IPS DF 6.9 (cell line): Measurements from ENCODE around the gene PTPRA.
"Not testable (repeated sequence)": the region's sequence is repeated elsewhere in the genome, so short reads cannot be mapped to it uniquely, and the experiment has no call there.

ENCODE experiments used
- DNase-seq: peaks from one replicate; pipeline ENCODE4 v3.0.0-alpha.2; 2013; ENCODE audit warnings: low read depth, low spot score
- H3K27ac ChIP-seq: one replicate; pipeline ENCODE4 v1.5.1; 2013; ENCODE audit warnings: low read length, control low read depth
- H3K27me3 ChIP-seq: 2 replicates; pipeline ENCODE4 v1.6.1; 2013; ENCODE audit warnings: mild to moderate bottlenecking, low read length; ENCODE audit not compliant: control insufficient read depth, insufficient read depth
- H3K36me3 ChIP-seq: 2 replicates; pipeline ENCODE4 v1.6.1; 2013; ENCODE audit warnings: low read length; ENCODE audit not compliant: control insufficient read depth, insufficient read depth
- H3K4me1 ChIP-seq: 2 replicates; pipeline ENCODE4 v1.6.1; 2013; ENCODE audit warnings: low read length; ENCODE audit not compliant: control insufficient read depth, insufficient read depth
- H3K4me3 ChIP-seq: 2 replicates; pipeline ENCODE4 v1.5.1; 2013; ENCODE audit warnings: mild to moderate bottlenecking, low read length
- H3K9me3 ChIP-seq: 2 replicates; pipeline ENCODE4 v1.6.1; 2013; ENCODE audit warnings: low read length, inconsistent platforms; ENCODE audit not compliant: control insufficient read depth, insufficient read depth
- WGBS: extraction: QIAGEN DNeasy Blood & Tissue Kit; methylation state at CpG from one replicate; pipeline ENCODE4 v1.1.7; 2013; ENCODE audit warnings: mixed read lengths, missing lambda C conversion rate; ENCODE audit not compliant: insufficient read length, insufficient coverage; 5-methylcytosine and 5-hydroxymethylcytosine counted together

Gene PTPRA

GRCh38 chr20:3014662-3015061 lies 141.4 kb downstream of the PTPRA start:
- Histone ChIP-seq H3K4me3 (no peak overlapping the region), H3K9me3 (no peaks in the 10 kb centered on the region), H3K36me3 (peaks cover 6% of the 10 kb centered on the region; the same call in 1 of the 2 replicates), H3K4me1 (no peaks in the 10 kb centered on the region), H3K27me3 (no peaks in the 10 kb centered on the region), H3K27ac (no peak overlapping the region)
- DNase-seq = no peak
- no CpG with 5 or more reads among the region's 3 CpGs for WGBS

DNA sequence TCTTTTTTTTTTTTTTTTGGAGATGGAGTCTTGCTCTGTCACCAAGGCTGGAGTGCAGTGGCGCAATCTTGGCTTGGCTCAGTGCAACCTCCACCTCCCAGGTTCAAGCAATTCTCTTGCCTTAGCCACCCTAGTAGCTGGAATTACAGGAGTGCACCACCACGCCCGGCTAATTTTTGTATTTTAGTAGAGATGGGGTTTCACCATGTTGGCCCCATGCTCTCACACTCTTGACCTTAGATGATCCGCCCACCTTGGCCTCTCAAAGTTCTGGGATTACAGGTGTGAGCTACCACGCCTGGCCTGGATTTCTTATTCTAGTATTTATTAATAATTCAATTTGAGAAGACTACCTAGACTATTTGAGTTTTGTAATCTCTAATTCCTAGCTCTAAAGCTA lies 142.0 kb downstream of the PTPRA start:
- H3K4me1 ChIP-seq, H3K4me3 ChIP-seq, H3K9me3 ChIP-seq, H3K27me3 ChIP-seq, H3K27ac ChIP-seq, H3K36me3 ChIP-seq, DNase-seq: not testable (repeated sequence)
- whole genome bisulfite sequencing = no CpG with 5 or more reads among the region's 5 CpGs

GRCh38 chr20:3021327-3021726 lies 148.0 kb downstream of the PTPRA start:
- DNase-seq = no peak
- WGBS = no CpG with 5 or more reads among the region's 4 CpGs
- no peak overlapping the region for H3K4me3 ChIP-seq
- H3K9me3 ChIP-seq = no peaks in the 10 kb centered on the region
- peaks cover 14% of the 10 kb centered on the region; the same call in 1 of the 2 replicates for H3K36me3 ChIP-seq
- no peaks in the 10 kb centered on the region for H3K4me1 ChIP-seq
- H3K27me3 ChIP-seq = no peaks in the 10 kb centered on the region
- H3K27ac ChIP-seq = no peak overlapping the region

GRCh38 chr20:3021777-3022176 lies 148.5 kb downstream of the PTPRA start:
- Histone ChIP-seq H3K27ac (no peak overlapping the region), H3K4me1 (no peaks in the 10 kb centered on the region), H3K36me3 (peaks cover 18% of the 10 kb centered on the region; the same call in 1 of the 2 replicates), H3K4me3 (no peak overlapping the region), H3K9me3 (no peaks in the 10 kb centered on the region), H3K27me3 (no peaks in the 10 kb centered on the region)
- no CpG with 5 or more reads among the region's 5 CpGs for WGBS
- DNase-seq = no peak

- peaks cover 22% of the 10 kb centered on the region; the same call in 1 of the 2 replicates for H3K36me3 ChIP-seq
- H3K27ac ChIP-seq, H3K4me3 ChIP-seq, H3K27me3 ChIP-seq, H3K4me1 ChIP-seq, H3K9me3 ChIP-seq, DNase-seq: not testable (repeated sequence)
- WGBS = no CpG with 5 or more reads among the region's 20 CpGs
These were observed 149.5 kb downstream of the PTPRA start for GRCh38 chr20:3022559-3023490.

DNA sequence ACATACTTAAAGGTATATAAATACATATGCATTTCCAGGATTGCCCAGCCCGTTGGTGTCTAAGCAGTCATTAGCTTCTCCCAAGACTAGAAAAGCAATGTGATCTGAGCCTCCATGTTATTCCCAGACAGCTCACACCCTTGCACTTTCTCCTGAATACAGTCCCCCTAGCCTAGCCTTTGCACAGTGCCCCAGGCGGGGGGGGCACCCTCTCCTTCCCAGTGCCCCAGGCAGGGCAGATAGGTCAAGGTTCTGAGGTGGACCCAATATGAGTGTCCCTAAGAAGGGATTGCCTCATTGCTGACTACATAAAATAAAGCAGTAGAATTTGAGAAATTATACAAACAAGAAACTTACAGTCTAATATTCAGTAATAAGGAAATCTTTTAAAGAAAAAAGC lies 154.7 kb downstream of the PTPRA start:
- Histone ChIP-seq H3K27ac (no peak overlapping the region), H3K9me3 (no peaks in the 10 kb centered on the region), H3K4me1 (no peaks in the 10 kb centered on the region), H3K4me3 (no peak overlapping the region), H3K36me3 (peaks cover 15% of the 10 kb centered on the region; the same call in 1 of the 2 replicates), H3K27me3 (no peaks in the 10 kb centered on the region)
- no CpG with 5 or more reads among the region's 2 CpGs for WGBS
- DNase-seq = no peak

GRCh38 chr20:3031524-3032147 lies 158.4 kb downstream of the PTPRA start:
- H3K27ac ChIP-seq = no peak overlapping the region
- H3K9me3 ChIP-seq = no peaks in the 10 kb centered on the region
- WGBS = no CpG with 5 or more reads among the region's 3 CpGs
- H3K4me3 ChIP-seq = no peak overlapping the region
- no peak for DNase-seq
- no peaks in the 10 kb centered on the region for H3K27me3 ChIP-seq
- H3K4me1 ChIP-seq = no peaks in the 10 kb centered on the region
- peaks cover 16% of the 10 kb centered on the region for H3K36me3 ChIP-seq

DNA sequence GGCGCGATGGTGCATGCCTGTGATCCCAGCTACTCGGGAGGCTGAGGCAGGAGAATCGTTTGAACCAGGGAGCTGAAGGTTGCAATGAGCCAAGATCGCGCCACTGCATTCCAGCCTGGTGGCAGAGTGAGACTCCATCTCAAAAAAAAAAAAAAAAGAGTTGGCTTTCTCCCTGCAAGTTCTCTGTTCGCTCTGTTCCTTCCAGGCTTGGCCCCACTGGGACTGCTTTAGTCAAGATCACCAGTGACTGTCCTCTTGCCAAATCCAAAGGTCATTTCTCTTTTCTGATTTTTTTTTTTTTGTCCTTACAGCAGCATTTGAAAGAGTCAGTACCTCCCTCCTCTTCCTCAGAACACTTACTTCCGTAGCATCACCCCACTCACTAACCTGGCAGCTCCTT lies 159.3 kb downstream of the PTPRA start:
- no peak overlapping the region for H3K4me3 ChIP-seq
- H3K27ac ChIP-seq = no peak overlapping the region
- no peaks in the 10 kb centered on the region for H3K27me3 ChIP-seq
- DNase-seq = no peak
- peaks cover 11% of the 10 kb centered on the region for H3K36me3 ChIP-seq
- WGBS = no CpG with 5 or more reads among the region's 8 CpGs
- H3K4me1 ChIP-seq = no peaks in the 10 kb centered on the region
- no peaks in the 10 kb centered on the region for H3K9me3 ChIP-seq

DNA sequence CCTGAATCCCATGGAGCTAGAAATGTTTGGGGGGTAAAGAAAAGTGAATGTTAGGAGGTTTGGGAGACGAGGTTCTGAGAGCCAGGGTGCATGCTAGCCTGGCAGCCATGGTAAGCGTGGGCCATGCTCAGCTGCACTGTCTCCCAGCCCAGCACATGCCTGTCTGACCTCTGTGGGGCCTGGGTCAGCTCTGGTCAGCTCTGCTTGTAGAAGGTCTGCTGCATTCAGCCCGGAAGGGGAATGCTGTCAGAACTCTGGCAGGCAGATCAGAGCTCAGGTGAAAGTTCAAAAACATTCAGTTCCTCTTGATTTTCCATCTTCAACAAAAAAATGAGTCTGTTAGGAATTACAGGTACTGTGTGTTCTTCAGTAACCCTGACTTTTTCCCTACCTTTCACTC lies 164.4 kb downstream of the PTPRA start:
- DNase-seq = no peak
- H3K9me3 ChIP-seq = no peaks in the 10 kb centered on the region
- no peak overlapping the region for H3K27ac ChIP-seq
- peaks cover 10% of the 10 kb centered on the region for H3K36me3 ChIP-seq
- peaks cover 6% of the 10 kb centered on the region; the same call in 1 of the 2 replicates for H3K4me1 ChIP-seq
- no CpG with 5 or more reads among the region's 3 CpGs for WGBS
- H3K4me3 ChIP-seq = no peak overlapping the region
- H3K27me3 ChIP-seq = no peaks in the 10 kb centered on the region

DNA sequence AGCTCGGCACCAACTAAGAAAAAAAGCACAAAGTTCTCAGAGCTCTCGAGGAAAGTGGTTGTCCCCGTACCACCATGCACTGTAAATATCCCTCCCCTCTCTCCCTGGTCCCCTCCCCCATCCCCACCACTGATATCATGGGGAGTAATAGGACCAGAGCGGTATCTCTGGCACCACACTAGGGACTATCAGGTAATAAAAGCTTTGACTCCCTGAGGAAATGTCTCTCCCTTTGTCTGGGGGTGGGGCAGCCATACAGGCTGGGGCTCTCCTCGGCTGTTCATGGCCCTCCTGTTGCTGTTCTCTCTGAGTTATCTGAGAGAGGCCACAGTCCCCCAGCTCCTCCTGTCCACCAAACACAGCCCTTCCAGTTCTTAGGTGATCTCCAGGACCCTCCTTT lies 165.2 kb downstream of the PTPRA start:
- no CpG with 5 or more reads among the region's 5 CpGs for WGBS
- no peak overlapping the region for H3K27ac ChIP-seq
- no peak for DNase-seq
- no peak overlapping the region for H3K4me3 ChIP-seq
- no peaks in the 10 kb centered on the region for H3K27me3 ChIP-seq
- H3K36me3 ChIP-seq = peaks cover 10% of the 10 kb centered on the region
- peaks cover 6% of the 10 kb centered on the region; the same call in 1 of the 2 replicates for H3K4me1 ChIP-seq
- H3K9me3 ChIP-seq = no peaks in the 10 kb centered on the region
